ENCODE data around the gene AP2S1.

The AP2S1 gene

DNA sequence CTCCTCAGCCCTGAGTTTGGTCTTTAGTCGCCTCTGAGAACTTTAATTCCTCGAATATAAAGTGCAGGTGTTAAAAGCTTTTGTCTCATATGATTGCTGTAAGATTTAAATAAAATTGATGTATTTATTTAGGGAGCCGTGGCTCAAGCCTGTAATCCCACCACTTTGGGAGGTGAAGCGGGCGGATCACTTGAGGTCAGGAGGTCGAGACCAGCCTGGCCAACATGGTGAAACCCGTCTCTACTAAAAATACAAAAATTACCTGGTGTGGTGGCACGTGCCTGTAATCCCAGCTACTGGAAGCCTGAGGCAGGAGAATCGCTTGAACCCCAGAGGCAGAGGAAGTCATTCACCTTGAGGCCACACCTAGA lies 61.7 kb downstream of the AP2S1 start:
- H3K27ac ChIP-seq: peak overlapping the region; percentile 68
- H3K4me3 ChIP-seq (ENCODE audit: low read depth, low read length): no peak overlapping the region

DNA sequence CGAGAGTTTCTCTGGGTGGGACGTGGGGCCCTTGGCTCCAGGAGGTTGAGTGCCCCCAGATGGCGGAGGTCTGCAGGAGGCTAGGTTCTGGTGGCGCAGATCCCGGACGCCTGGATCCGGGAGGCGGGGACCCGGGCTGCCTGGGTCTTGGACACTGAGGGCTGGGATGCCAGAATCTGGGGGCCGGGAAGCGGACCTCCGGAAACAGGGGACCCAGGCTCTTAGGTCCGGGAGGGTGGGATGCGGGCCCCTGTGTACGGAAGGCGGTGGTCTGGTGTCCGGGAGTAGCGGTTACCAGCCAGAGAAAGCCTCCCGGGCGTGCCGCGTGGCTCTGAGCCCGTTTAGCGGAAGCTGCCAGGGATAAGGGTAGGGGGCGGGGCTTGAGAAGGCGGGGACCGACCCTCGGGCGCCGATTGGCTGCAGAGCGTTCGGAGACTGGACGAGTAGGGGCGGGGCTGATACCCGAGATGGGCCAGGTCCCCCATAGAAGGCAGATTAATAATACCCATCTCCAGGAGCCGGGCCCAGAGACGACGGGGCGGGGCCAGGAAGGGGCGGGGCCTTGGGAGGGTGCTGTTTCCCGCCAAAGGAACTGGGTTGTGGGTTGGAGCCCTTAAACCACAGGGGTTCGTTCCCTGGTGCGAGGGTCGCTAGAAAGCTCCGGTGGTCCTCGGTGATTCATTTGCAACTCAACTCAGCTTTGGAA lies 62.2 kb downstream of the AP2S1 start, which contains the start of gene SLC1A5:
Gene SLC1A5 (minus strand): TSS at position 333 of the 706 bp plus-strand sequence. CDS start 629 bp downstream, outside the sequence.
- Histone ChIP-seq H3K9me3 (ENCODE audit: severe bottlenecking) (peaks cover 3% of the 10 kb centered on the region), H3K4me3 (ENCODE audit: low read depth, low read length) (peak within 1 kb of the TSS; percentile 67), H3K36me3 (peaks cover 30% of the 10 kb centered on the region), H3K27ac (peak within 1 kb of the TSS; percentile 93), H3K27me3 (ENCODE audit: insufficient read depth, low read depth, severe bottlenecking) (no peaks in the 10 kb centered on the region)
- DNase-seq: peak; percentile 99
- TF ChIP-seq, protein P1, sequence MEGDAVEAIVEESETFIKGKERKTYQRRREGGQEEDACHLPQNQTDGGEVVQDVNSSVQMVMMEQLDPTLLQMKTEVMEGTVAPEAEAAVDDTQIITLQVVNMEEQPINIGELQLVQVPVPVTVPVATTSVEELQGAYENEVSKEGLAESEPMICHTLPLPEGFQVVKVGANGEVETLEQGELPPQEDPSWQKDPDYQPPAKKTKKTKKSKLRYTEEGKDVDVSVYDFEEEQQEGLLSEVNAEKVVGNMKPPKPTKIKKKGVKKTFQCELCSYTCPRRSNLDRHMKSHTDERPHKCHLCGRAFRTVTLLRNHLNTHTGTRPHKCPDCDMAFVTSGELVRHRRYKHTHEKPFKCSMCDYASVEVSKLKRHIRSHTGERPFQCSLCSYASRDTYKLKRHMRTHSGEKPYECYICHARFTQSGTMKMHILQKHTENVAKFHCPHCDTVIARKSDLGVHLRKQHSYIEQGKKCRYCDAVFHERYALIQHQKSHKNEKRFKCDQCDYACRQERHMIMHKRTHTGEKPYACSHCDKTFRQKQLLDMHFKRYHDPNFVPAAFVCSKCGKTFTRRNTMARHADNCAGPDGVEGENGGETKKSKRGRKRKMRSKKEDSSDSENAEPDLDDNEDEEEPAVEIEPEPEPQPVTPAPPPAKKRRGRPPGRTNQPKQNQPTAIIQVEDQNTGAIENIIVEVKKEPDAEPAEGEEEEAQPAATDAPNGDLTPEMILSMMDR (IDR thresholded peaks at IDR 0.05; ENCODE audit: low read depth, low read length): no peak

More for the DNA sequence above, 61.7 kb downstream of the AP2S1 start:
- DNase-seq: no peak
- TF ChIP-seq, protein P1 (IDR thresholded peaks at IDR 0.05; ENCODE audit: low read depth, low read length): no peak
- Histone ChIP-seq H3K36me3 (peaks cover 24% of the 10 kb centered on the region), H3K27me3 (ENCODE audit: insufficient read depth, low read depth, severe bottlenecking) (no peaks in the 10 kb centered on the region), H3K9me3 (ENCODE audit: severe bottlenecking) (peaks cover 3% of the 10 kb centered on the region)

All from WERI-Rb-1 (cell line).